ENCODE measurements around the gene SLC15A2. TPM values are rescaled to one million over a fixed set of nuclear protein-coding genes. Genes with fewer than 3 reads are reported as not detected.

The SLC15A2 gene
- total RNA-seq, 3 donors from 2014 or later, result 4.3 to 8.6 (median 4.5) TPM

GRCh38 chr3:121951291-121951919 lies 57.2 kb downstream of the SLC15A2 start:
- no peaks in the 10 kb centered on the region for H3K36me3 ChIP-seq (ENCODE audit: low read depth)
- no peaks in the 10 kb centered on the region for H3K9me3 ChIP-seq
- H3K4me1 ChIP-seq (ENCODE audit: low read depth), result no peaks in the 10 kb centered on the region
- H3K4me3 ChIP-seq, result no peak overlapping the region
- intact Hi-C loops (cut with DNase I, micrococcal nuclease), result no loop called here
- ATAC-seq (peak; percentile 93), DNase-seq (peak in 1 of 3 donors; percentile 21)
- no peak for TF ChIP-seq CTCF (IDR thresholded peaks at IDR 0.05)

GRCh38 chr3:121956363-121956762 lies 62.2 kb downstream of the SLC15A2 start:
- Histone ChIP-seq H3K36me3 (ENCODE audit: low read depth) (no peaks in the 10 kb centered on the region), H3K9me3 (no peaks in the 10 kb centered on the region), H3K4me1 (ENCODE audit: low read depth) (no peaks in the 10 kb centered on the region), H3K4me3 (no peak overlapping the region)
- no peak for DNase-seq
- intact Hi-C loops (cut with DNase I, micrococcal nuclease), result no loop called here
- ATAC-seq, result no peak
- TF ChIP-seq CTCF (IDR thresholded peaks at IDR 0.05), result no peak

GRCh38 chr3:121957674-121958415 lies 63.6 kb downstream of the SLC15A2 start:
- Histone ChIP-seq H3K36me3 (ENCODE audit: low read depth) (no peaks in the 10 kb centered on the region), H3K4me3 (no peak overlapping the region), H3K9me3 (no peaks in the 10 kb centered on the region), H3K4me1 (ENCODE audit: low read depth) (no peaks in the 10 kb centered on the region)
- no peak for TF ChIP-seq CTCF (IDR thresholded peaks at IDR 0.05)
- no peak for DNase-seq
- intact Hi-C loops (cut with DNase I, micrococcal nuclease), result no loop called here
- ATAC-seq, result peak; percentile 13

- DNase-seq (no peak), ATAC-seq (no peak)
- no peak for TF ChIP-seq CTCF (IDR thresholded peaks at IDR 0.05)
- Histone ChIP-seq H3K36me3 (ENCODE audit: low read depth) (no peaks in the 10 kb centered on the region), H3K4me1 (ENCODE audit: low read depth) (no peaks in the 10 kb centered on the region), H3K4me3 (no peak overlapping the region), H3K9me3 (no peaks in the 10 kb centered on the region)
- intact Hi-C loops (cut with DNase I, micrococcal nuclease), result no loop called here
Observed at GRCh38 chr3:121958801-121959200, 64.6 kb downstream of the SLC15A2 start.

- TF ChIP-seq CTCF (IDR thresholded peaks at IDR 0.05), result no peak
- intact Hi-C loops (cut with DNase I, micrococcal nuclease), result no loop called here
- DNase-seq, result no peak
- Histone ChIP-seq H3K4me3 (no peak overlapping the region), H3K4me1 (ENCODE audit: low read depth) (no peaks in the 10 kb centered on the region), H3K36me3 (ENCODE audit: low read depth) (no peaks in the 10 kb centered on the region), H3K9me3 (no peaks in the 10 kb centered on the region)
- no peak for ATAC-seq
Observed at GRCh38 chr3:121961283-121961682, 67.1 kb downstream of the SLC15A2 start.
